ENCODE data around the gene CEACAM8.

DNA sequence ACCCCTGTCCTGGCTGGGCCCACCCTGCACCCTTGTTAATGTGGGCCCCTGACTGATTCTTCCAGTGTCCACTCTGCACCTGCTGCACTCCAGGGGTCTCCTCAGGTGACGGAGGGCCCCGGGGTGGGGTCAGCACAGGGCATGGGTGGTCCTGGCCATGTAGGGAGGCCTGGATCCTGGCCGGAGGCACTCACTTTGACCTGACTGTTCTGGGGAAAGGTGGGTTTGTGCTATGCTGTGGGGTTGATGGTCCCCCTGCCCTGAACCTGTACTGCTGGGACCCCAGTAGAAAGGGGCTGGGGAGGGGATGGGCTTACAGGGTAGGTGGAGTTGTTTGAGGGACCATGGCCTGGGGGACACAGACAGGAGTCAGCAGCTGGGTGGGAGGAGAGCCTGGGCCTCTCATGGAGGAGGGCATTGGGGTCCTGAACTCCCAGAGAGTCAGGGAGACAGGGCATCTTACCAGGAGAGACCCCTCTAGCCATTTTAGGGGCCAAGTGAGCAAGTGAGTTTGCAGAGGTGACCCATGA is 40.6 kb downstream of the CEACAM8 start:
- TF ChIP-seq, protein P1, sequence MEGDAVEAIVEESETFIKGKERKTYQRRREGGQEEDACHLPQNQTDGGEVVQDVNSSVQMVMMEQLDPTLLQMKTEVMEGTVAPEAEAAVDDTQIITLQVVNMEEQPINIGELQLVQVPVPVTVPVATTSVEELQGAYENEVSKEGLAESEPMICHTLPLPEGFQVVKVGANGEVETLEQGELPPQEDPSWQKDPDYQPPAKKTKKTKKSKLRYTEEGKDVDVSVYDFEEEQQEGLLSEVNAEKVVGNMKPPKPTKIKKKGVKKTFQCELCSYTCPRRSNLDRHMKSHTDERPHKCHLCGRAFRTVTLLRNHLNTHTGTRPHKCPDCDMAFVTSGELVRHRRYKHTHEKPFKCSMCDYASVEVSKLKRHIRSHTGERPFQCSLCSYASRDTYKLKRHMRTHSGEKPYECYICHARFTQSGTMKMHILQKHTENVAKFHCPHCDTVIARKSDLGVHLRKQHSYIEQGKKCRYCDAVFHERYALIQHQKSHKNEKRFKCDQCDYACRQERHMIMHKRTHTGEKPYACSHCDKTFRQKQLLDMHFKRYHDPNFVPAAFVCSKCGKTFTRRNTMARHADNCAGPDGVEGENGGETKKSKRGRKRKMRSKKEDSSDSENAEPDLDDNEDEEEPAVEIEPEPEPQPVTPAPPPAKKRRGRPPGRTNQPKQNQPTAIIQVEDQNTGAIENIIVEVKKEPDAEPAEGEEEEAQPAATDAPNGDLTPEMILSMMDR (IDR thresholded peaks at IDR 0.05), result no peak
- no peak for TF ChIP-seq EZH2phosphoT487 (IDR thresholded peaks at IDR 0.05)
